Vagina (tissue), 2 donors: ENCODE data around the gene COIL. TPM values are rescaled to one million over a fixed set of nuclear protein-coding genes. Genes with fewer than 3 reads are reported as not detected.

ENCODE experiments used
- DNase-seq, 2 donors: peaks; one replicate each; pipeline ENCODE4 v3.0.0-alpha.2; 2017; ENCODE audit errors: extremely low spot score in 2 of 2
- H3K27ac ChIP-seq: fragments of 200-600 bp; sonication (generic); one replicate; pipeline ENCODE4 v1.5.1; 2019
- H3K27me3 ChIP-seq: fragments of 200-600 bp; sonication (generic); one replicate; pipeline ENCODE4 v1.5.1; 2019
- H3K36me3 ChIP-seq, 2 donors: fragments of 200-600 bp; sonication (generic); one replicate each; pipeline ENCODE4 v1.5.1; 2017 to 2019
- H3K4me1 ChIP-seq: fragments of 200-600 bp; sonication (generic); one replicate; pipeline ENCODE4 v1.5.1; 2019
- H3K4me3 ChIP-seq, 2 donors: fragments of 200-600 bp; sonication (generic); 1 replicate in 1 of 2; 2 replicates in 1 of 2; pipeline ENCODE4 v1.5.1; 2016 to 2019
- H3K9me3 ChIP-seq: fragments of 200-600 bp; sonication (generic); one replicate; pipeline ENCODE4 v1.5.1; 2019
- POLR2A ChIP-seq, 2 donors: fragments of 450-650 bp; IDR thresholded peaks; one replicate each; pipeline ENCODE4 v1.6.1; 2017; ENCODE audit warnings: antibody characterized with exemption in 2 of 2, mild to moderate bottlenecking in 2 of 2, moderate library complexity in 2 of 2
- POLR2AphosphoS5 ChIP-seq, 2 donors: sonication (generic); formaldehyde crosslinking; IDR thresholded peaks; one replicate each; pipeline ENCODE4 v1.9.0; 2017; ENCODE audit warnings: antibody characterized with exemption in 2 of 2, mild to moderate bottlenecking in 2 of 2, low read depth in 1 of 2; ENCODE audit not compliant: insufficient read depth in 1 of 2
- intact Hi-C: fragments of 100-400 bp; cut with DNase I; formaldehyde crosslinking; loops from one replicate; pipeline ENCODE4 v1.15.1; 2023
- total RNA-seq: library from RNA; depleted of rRNA; stranded (reverse); fragments of >200 nt; gene quantifications from one replicate; pipeline ENCODE4 v1.2.3, GENCODE V29; 2016
- TF ChIP-seq, protein P1 (sequence below), 3 experiments: fragments of 450-650 bp in 2 of 3; fragments of 200-600 bp in 1 of 3; sonication (generic) in 1 of 3; IDR thresholded peaks; one replicate each; pipeline ENCODE4 v1.5.1; 2017 to 2019; ENCODE audit warnings: antibody characterized with exemption in 3 of 3, mild to moderate bottlenecking in 2 of 3, moderate library complexity in 2 of 3

COIL gene
- total RNA-seq, 1 donor from 2014 or later = 9.8 TPM

DNA sequence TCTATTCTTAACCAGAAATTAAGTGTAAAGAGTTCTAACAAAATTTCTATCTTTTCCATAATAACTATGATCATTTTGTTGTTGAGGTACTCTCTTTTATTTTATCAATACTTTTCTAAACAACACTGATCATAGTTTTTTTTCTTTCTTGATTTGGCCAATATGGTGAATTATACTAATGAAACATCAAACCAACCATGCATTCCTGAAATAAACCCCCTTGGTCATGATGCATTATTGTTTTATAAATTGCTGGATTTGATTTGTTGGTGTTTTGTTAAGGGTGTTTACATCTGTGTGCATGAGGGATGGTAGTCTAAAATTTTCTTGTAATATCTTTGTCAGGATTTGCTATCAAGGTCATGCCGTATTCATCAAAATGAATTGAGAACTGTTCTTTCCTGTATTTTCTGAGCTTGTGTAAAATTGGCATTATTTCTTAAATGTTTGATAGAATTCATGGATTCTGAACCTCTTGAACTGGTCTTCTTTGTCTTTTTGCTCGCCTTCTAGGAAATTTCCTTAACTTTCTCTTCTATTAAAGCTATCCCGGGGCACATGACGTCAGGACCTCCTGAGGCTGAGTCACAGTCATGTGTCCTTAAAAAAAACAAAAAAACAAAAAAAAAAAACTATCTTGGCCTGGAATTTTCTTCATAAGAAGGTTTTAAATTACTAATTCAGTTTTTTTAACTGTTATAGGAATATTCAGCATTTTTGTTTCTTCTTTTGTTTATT, 43.1 kb downstream of the COIL start:
- H3K36me3 ChIP-seq = no peaks in the 10 kb centered on the region
- H3K27ac ChIP-seq = peak overlapping the region; percentile 96
- intact Hi-C loops = no loop called here
- no peaks in the 10 kb centered on the region for H3K27me3 ChIP-seq
- H3K9me3 ChIP-seq = no peaks in the 10 kb centered on the region
- TF ChIP-seq POLR2A (IDR thresholded peaks at IDR 0.05) = no peak
- DNase-seq = no peak
- peaks cover 19% of the 10 kb centered on the region for H3K4me1 ChIP-seq
- H3K4me3 ChIP-seq = no peak overlapping the region

DNA sequence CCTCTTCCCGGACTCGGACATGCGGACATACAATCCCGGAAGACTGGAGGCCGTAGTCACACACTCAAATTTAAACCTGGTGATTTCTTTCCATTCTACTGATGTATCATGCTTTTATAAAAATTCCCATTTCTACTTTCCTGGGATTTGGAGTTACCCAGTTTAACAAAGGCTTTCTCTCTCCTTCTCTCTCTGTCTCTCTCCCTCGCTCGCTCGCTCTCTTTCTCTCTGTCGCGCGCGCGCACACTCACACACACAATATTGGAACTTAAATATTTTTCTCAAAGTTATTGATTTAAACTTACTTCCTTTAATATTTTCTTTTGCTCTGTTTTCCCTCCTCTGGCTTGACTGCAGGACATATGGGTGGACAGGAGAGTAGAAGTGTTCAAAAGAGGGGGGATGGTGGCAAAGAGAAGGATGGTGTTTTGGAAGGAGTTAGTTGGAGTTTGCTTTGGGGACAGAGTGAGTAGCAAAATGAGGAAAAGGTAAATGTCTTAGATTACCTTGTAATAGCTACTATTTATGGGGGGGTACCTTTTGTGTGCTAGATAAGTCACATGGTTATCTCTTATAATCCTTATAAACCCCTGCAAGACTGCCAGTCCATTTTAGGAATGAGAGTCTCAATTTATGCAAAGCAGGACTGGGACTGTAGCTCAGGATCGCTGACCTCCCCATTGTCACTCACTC, 46.1 kb downstream of the COIL start:
- Histone ChIP-seq H3K9me3 (no peaks in the 10 kb centered on the region), H3K4me3 (peak overlapping the region; percentile 78 to 83), H3K27me3 (no peaks in the 10 kb centered on the region), H3K36me3 (no peaks in the 10 kb centered on the region), H3K27ac (peak overlapping the region; percentile 96), H3K4me1 (peaks cover 49% of the 10 kb centered on the region)
- no peak for DNase-seq
- intact Hi-C loops = loop anchor here (5.0 kb wide), 1 partner anchor 82 kb away; the partner anchor contains the start of genes C17orf67 and DGKE
- TF ChIP-seq POLR2AphosphoS5 (IDR thresholded peaks at IDR 0.05; ENCODE audit: insufficient read depth in 1 of 2, low read depth in 1 of 2) = no peak

- Histone ChIP-seq H3K27me3 (no peaks in the 10 kb centered on the region), H3K9me3 (no peaks in the 10 kb centered on the region), H3K27ac (peak within 1 kb of the TSS; percentile 96), H3K4me3 (peak within 1 kb of the TSS; percentile 78 to 83), H3K4me1 (peaks cover 56% of the 10 kb centered on the region), H3K36me3 (no peaks in the 10 kb centered on the region)
- peak in 1 of 2 donors; percentile 97 for DNase-seq
- intact Hi-C loops = loop anchor here (5.0 kb wide), 1 partner anchor 82 kb away; the partner anchor contains the start of genes C17orf67 and DGKE
- TF ChIP-seq POLR2AphosphoS5 (IDR thresholded peaks at IDR 0.05; ENCODE audit: insufficient read depth in 1 of 2, low read depth in 1 of 2) (peak; percentile 65 to 99), POLR2A (IDR thresholded peaks at IDR 0.05) (peak; percentile 18 to 98)
- TF ChIP-seq, protein P1, sequence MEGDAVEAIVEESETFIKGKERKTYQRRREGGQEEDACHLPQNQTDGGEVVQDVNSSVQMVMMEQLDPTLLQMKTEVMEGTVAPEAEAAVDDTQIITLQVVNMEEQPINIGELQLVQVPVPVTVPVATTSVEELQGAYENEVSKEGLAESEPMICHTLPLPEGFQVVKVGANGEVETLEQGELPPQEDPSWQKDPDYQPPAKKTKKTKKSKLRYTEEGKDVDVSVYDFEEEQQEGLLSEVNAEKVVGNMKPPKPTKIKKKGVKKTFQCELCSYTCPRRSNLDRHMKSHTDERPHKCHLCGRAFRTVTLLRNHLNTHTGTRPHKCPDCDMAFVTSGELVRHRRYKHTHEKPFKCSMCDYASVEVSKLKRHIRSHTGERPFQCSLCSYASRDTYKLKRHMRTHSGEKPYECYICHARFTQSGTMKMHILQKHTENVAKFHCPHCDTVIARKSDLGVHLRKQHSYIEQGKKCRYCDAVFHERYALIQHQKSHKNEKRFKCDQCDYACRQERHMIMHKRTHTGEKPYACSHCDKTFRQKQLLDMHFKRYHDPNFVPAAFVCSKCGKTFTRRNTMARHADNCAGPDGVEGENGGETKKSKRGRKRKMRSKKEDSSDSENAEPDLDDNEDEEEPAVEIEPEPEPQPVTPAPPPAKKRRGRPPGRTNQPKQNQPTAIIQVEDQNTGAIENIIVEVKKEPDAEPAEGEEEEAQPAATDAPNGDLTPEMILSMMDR (IDR thresholded peaks at IDR 0.05) = peak in 2 of 3 experiments; percentile 10 to 25
Measured at GRCh38 chr17:56913867-56914580, 46.8 kb downstream of the COIL start, which contains the start of gene TRIM25. TRIM25 (minus strand) TSS chr17:56914049; CDS start chr17:56913988, 61 bp downstream.

GRCh38 chr17:56913353-56913866, 47.4 kb downstream of the COIL start:
- H3K9me3 ChIP-seq = no peaks in the 10 kb centered on the region

GRCh38 chr17:56913000-56913311, 47.9 kb downstream of the COIL start:
- Histone ChIP-seq H3K36me3 (peaks cover 0 to 3% of the 10 kb centered on the region in 2 donors), H3K4me1 (peaks cover 65% of the 10 kb centered on the region), H3K27me3 (no peaks in the 10 kb centered on the region), H3K9me3 (no peaks in the 10 kb centered on the region), H3K27ac (peak overlapping the region; percentile 96), H3K4me3 (peak overlapping the region; percentile 78 to 83)
- no peak for TF ChIP-seq POLR2AphosphoS5 (IDR thresholded peaks at IDR 0.05; ENCODE audit: insufficient read depth in 1 of 2, low read depth in 1 of 2)
- TF ChIP-seq POLR2A (IDR thresholded peaks at IDR 0.05) = no peak
- TF ChIP-seq, protein P1 (IDR thresholded peaks at IDR 0.05) = no peak
- no peak for DNase-seq
- intact Hi-C loops = loop anchor here (5.0 kb wide), 1 partner anchor 81 kb away; the partner anchor contains the start of genes C17orf67 and DGKE

More at GRCh38 chr17:56913353-56913866, 47.4 kb downstream of the COIL start:
- DNase-seq = no peak
- Histone ChIP-seq H3K4me1 (peaks cover 62% of the 10 kb centered on the region), H3K36me3 (no peaks in the 10 kb centered on the region), H3K27me3 (no peaks in the 10 kb centered on the region), H3K27ac (peak overlapping the region; percentile 96), H3K4me3 (peak overlapping the region; percentile 78 to 83)
- intact Hi-C loops = loop anchor here (5.0 kb wide), 1 partner anchor 81 kb away; the partner anchor contains the start of genes C17orf67 and DGKE
- TF ChIP-seq, protein P1 (IDR thresholded peaks at IDR 0.05) = no peak
- no peak for TF ChIP-seq POLR2AphosphoS5 (IDR thresholded peaks at IDR 0.05; ENCODE audit: insufficient read depth in 1 of 2, low read depth in 1 of 2)
- no peak for TF ChIP-seq POLR2A (IDR thresholded peaks at IDR 0.05)
